Measurements from ENCODE around the gene SLU7.

DNA sequence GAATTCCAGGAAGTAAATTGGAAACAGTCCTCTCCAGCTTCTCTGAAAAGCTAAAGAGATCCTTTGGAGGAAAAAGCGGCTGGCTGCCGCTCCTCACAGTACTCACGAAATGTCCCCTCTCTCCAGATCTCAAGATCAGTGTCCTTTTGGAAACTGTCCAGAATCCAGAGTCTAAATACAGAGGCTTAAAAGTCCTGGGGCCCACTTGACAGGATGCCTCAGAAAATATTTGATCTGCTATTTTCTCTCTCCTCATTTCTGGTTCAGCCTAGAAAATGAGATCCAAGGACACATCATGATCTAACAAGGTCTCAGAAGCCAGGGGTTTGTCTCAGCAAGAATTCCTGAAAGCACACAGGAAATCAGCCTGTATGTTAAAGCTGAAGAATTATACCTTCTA is 55.7 kb downstream of the SLU7 start:
- TF ChIP-seq POLR2A (IDR thresholded peaks at IDR 0.05) (no peak), CTCF (IDR thresholded peaks at IDR 0.05) (no peak)

Measured in body of pancreas (tissue), 4 donors.